ENCODE data around the gene EML2. TPM values are rescaled to one million over a fixed set of nuclear protein-coding genes. Genes with fewer than 3 reads are reported as not detected.
A peak's percentile ranks its signal among the peaks of the same experiment; 100 is the strongest.

The EML2 gene
- total and polyA plus RNA-seq, 2 of the 8 experiments (the other 6 are each of a cell fraction or from before 2014, with no cell fraction given) = 28.8 to 29.4 TPM

DNA sequence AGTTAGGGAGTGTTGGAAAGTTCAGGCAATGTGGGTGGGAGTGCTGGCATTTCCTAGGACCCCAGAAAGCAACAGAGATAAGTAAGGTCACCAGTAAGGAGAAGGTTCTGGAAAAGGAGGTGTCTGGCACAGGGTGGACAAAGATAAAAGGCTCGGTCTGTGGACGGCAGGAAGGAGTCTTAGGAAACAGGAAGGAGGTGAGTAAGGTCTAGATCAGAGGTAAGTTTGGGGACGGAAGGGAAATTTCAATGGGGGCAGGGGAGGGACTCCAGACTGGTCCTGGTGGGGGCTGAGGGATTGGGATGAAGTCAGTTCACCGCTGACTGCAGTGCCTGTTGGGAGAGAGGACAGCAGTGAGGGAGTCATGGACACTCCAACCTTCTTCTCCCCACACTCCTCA lies 46.8 kb downstream of the EML2 start:
- no peaks in the 10 kb centered on the region for H3K36me3 ChIP-seq (ENCODE audit: control insufficient read depth in 2 of 4, insufficient read depth in 4 of 4, low read length in 3 of 4)
- FAIRE-seq (no peak), DNase-seq (ENCODE audit: low read depth in 1 of 2, low spot score in 2 of 2) (no peak)
- no peak overlapping the region for H4K5ac ChIP-seq (ENCODE audit: insufficient read length, low read depth, low read length)
- WGBS, 2 experiments (ENCODE audit: extremely low coverage in 1 of 2, insufficient coverage in 1 of 2, insufficient read length in 1 of 2, insufficient replicate concordance in 2 of 2, low coverage in 1 of 2, low lambda C conversion rate in 2 of 2, missing lambda C conversion rate in 1 of 2) = 78% methylated on average over 4 of the region's 4 CpGs; no CpG with 5 or more reads in 1 of the 2 experiments
- peaks cover 0 to 4% of the 10 kb centered on the region in 2 experiments; a peak in 1 of 4 replicates for H3K9me3 ChIP-seq (ENCODE audit: insufficient read depth in 2 of 2, low read depth in 1 of 2, low read length in 1 of 2)
- no peak overlapping the region; the same call in 1 of the 2 replicates for H3K18ac ChIP-seq (ENCODE audit: extremely low read depth, low read length)
- no peak overlapping the region for H2BK120ac ChIP-seq (replicated peaks; ENCODE audit: low read depth, low read length)
- H3K23ac ChIP-seq (ENCODE audit: insufficient read length) = no peak overlapping the region
- no peak overlapping the region for H2AFZ ChIP-seq (ENCODE audit: low read length)
- H3K56ac ChIP-seq (replicated peaks; ENCODE audit: insufficient read length, low read depth, low read length) = no peak overlapping the region
- no peaks in the 10 kb centered on the region for H3K79me1 ChIP-seq (ENCODE audit: low read depth, low read length)
- H4K91ac ChIP-seq (replicated peaks; ENCODE audit: insufficient read length, low read length) = no peak overlapping the region
- no peak overlapping the region for H2BK20ac ChIP-seq (ENCODE audit: low read length)
- ChIA-PET CTCF (ENCODE audit: partially characterized antibody) (interaction anchor here (2.4 to 2.5 kb wide), 2 partner anchors 15 to 50 kb away, joined by 17 to 44 read pairs; no protein-coding TSS in a partner anchor), POLR2A (ENCODE audit: partially characterized antibody) (no interaction called here)
- H4K20me1 ChIP-seq (replicated peaks in 1 of 2; ENCODE audit: control insufficient read depth in 1 of 2, insufficient read depth in 2 of 2, low read length in 2 of 2) = no peaks in the 10 kb centered on the region
- H3K27ac ChIP-seq (ENCODE audit: low read depth, low read length) = no peak overlapping the region
- no peak overlapping the region for H3K4ac ChIP-seq (replicated peaks; ENCODE audit: insufficient read length, low read depth, low read length)
- peaks cover 0 to 4% (median 2%) of the 10 kb centered on the region in 4 experiments; a peak in 3 of 7 replicates for H3K4me1 ChIP-seq (replicated peaks in 1 of 4; ENCODE audit: control insufficient read depth in 3 of 4, insufficient read depth in 4 of 4, low read length in 3 of 4)
- H3K9ac ChIP-seq (replicated peaks in 1 of 4; ENCODE audit: extremely low read depth in 1 of 4, low read depth in 3 of 4, low read length in 3 of 4) = no peak overlapping the region
- no peaks in the 10 kb centered on the region for H3K23me2 ChIP-seq (ENCODE audit: low read depth, low read length)
- H3K14ac ChIP-seq (ENCODE audit: insufficient read length) = no peak overlapping the region
- no peak overlapping the region for H2BK12ac ChIP-seq (ENCODE audit: low read depth, low read length)
- peak overlapping the region; percentile 93; the same call in 1 of the 2 replicates for H2AK5ac ChIP-seq (ENCODE audit: low read depth, low read length)
- H2BK15ac ChIP-seq (ENCODE audit: low read length) = peak overlapping the region; percentile 72; the same call in 1 of the 2 replicates
- peaks cover 0 to 23% (median 16%) of the 10 kb centered on the region in 4 experiments; a peak in 6 of 7 replicates for H3K27me3 ChIP-seq (replicated peaks in 1 of 4; ENCODE audit: control insufficient read depth in 3 of 4, extremely low read depth in 1 of 4, insufficient read depth in 3 of 4, low read length in 3 of 4)
- H3K79me2 ChIP-seq (ENCODE audit: control insufficient read depth in 1 of 2, insufficient read depth in 2 of 2, low read length in 2 of 2) = no peaks in the 10 kb centered on the region
- H3K4me3 ChIP-seq (ENCODE audit: extremely low read depth in 1 of 4, insufficient read depth in 2 of 4, low read depth in 3 of 4, low read length in 4 of 4) = no peak overlapping the region
- no peak overlapping the region for H3K4me2 ChIP-seq (ENCODE audit: insufficient read depth in 1 of 2, low read depth in 2 of 2, low read length in 2 of 2)
- H4K8ac ChIP-seq (ENCODE audit: extremely low read depth, insufficient read depth, low read length) = no peak overlapping the region
- no peak overlapping the region for H2BK5ac ChIP-seq (ENCODE audit: low read depth, low read length)
- no peak for TF ChIP-seq HDAC2 (IDR thresholded peaks at IDR 0.05; ENCODE audit: borderline replicate concordance in 1 of 2, low read depth in 2 of 2, low read length in 2 of 2)
- no peak for TF ChIP-seq CBX8 (IDR thresholded peaks at IDR 0.05; ENCODE audit: borderline replicate concordance, low read depth, low read length)
- TF ChIP-seq CBX5 (IDR thresholded peaks at IDR 0.05; ENCODE audit: low read depth, low read length) = no peak
- no peak for TF ChIP-seq JUN (IDR thresholded peaks at IDR 0.05; ENCODE audit: low read depth, low read length)
- TF ChIP-seq NANOG (IDR thresholded peaks at IDR 0.05; ENCODE audit: insufficient read depth, low read depth, low read length, poor library complexity, severe bottlenecking) = no peak
- TF ChIP-seq GTF2F1 (IDR thresholded peaks at IDR 0.05; ENCODE audit: borderline replicate concordance, low read depth, low read length) = no peak
- no peak for TF ChIP-seq EGR1 (IDR thresholded peaks at IDR 0.05; ENCODE audit: borderline replicate concordance, low read depth, low read length)
- TF ChIP-seq SIX5 (IDR thresholded peaks at IDR 0.05; ENCODE audit: low read depth, low read length) = no peak
- no peak for TF ChIP-seq EZH2 (IDR thresholded peaks at IDR 0.05; ENCODE audit: low read depth, low read length, severe bottlenecking)
- TF ChIP-seq SP2 (IDR thresholded peaks at IDR 0.05; ENCODE audit: low read length) = no peak
- no peak for TF ChIP-seq YY1 (IDR thresholded peaks at IDR 0.05; ENCODE audit: low read depth, low read length)
- TF ChIP-seq, protein P1, sequence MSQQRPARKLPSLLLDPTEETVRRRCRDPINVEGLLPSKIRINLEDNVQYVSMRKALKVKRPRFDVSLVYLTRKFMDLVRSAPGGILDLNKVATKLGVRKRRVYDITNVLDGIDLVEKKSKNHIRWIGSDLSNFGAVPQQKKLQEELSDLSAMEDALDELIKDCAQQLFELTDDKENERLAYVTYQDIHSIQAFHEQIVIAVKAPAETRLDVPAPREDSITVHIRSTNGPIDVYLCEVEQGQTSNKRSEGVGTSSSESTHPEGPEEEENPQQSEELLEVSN (IDR thresholded peaks at IDR 0.05) = no peak
- no peak for TF ChIP-seq EP300 (IDR thresholded peaks at IDR 0.05; ENCODE audit: borderline replicate concordance in 1 of 2, low read depth in 2 of 2, low read length in 2 of 2)

Data from H1 (cell line).